Fibroblast of skin of abdomen (primary cell): ENCODE results near the gene RASSF1.

Source experiments
- DNase-seq: peaks from one replicate; pipeline ENCODE4 v3.0.0-alpha.2; 2013

RASSF1 gene

GRCh38 chr3:50342813-50343633 lies 2.4 kb upstream of the RASSF1 start:
- no peak for DNase-seq

- no peak for DNase-seq
Observed at GRCh38 chr3:50341996-50342650, 1.5 kb upstream of the RASSF1 start.

GRCh38 chr3:50341537-50341936 lies 901 bp upstream of the RASSF1 start:
- no peak for DNase-seq

- no peak for DNase-seq
Observed at GRCh38 chr3:50340147-50340447, 539 bp downstream of the RASSF1 start.

GRCh38 chr3:50339485-50340146 lies 1.0 kb downstream of the RASSF1 start:
- peak; percentile 55 for DNase-seq

- no peak for DNase-seq
Observed at GRCh38 chr3:50338965-50339364, 1.7 kb downstream of the RASSF1 start.

- DNase-seq = peak; percentile 99
Observed at GRCh38 chr3:50337175-50337861, 3.3 kb downstream of the RASSF1 start.

GRCh38 chr3:50336452-50337174 lies 4.0 kb downstream of the RASSF1 start:
- no peak for DNase-seq

- no peak for DNase-seq
Observed at GRCh38 chr3:50334339-50335075, 6.1 kb downstream of the RASSF1 start.

- DNase-seq = peak; percentile 35
Observed at GRCh38 chr3:50333744-50334328, 6.8 kb downstream of the RASSF1 start.

- DNase-seq = no peak
Observed at GRCh38 chr3:50331364-50331907, 9.2 kb downstream of the RASSF1 start.

GRCh38 chr3:50330330-50330729 lies 10.3 kb downstream of the RASSF1 start:
- no peak for DNase-seq

- peak; percentile 94 for DNase-seq
Observed at GRCh38 chr3:50327943-50328691, 12.5 kb downstream of the RASSF1 start, which contains the start of gene TUSC2. Gene TUSC2 (minus strand): TSS chr3:50328223. CDS start chr3:50328099, 124 bp downstream.

- no peak for DNase-seq
Observed at GRCh38 chr3:50327129-50327528, 13.5 kb downstream of the RASSF1 start.

- DNase-seq = no peak
Observed at GRCh38 chr3:50326182-50326541, 14.5 kb downstream of the RASSF1 start.

GRCh38 chr3:50325497-50326181 lies 15.0 kb downstream of the RASSF1 start:
- no peak for DNase-seq

- no peak for DNase-seq
Observed at GRCh38 chr3:50325113-50325480, 15.5 kb downstream of the RASSF1 start.

- DNase-seq = peak; percentile 63
Observed at GRCh38 chr3:50324351-50325112, 16.1 kb downstream of the RASSF1 start.
